GM12865 (cell line): ENCODE results near the gene MB21D2.
A peak's percentile ranks its signal among the peaks of the same experiment; 100 is the strongest.

Source experiments
- DNase-seq: peaks from one replicate; pipeline ENCODE4 v3.0.0; 2010; ENCODE audit warnings: low read depth
- H3K4me3 ChIP-seq: 2 replicates; pipeline ENCODE4 v1.5.1; 2011; ENCODE audit warnings: mild to moderate bottlenecking, low read depth, low read length, control low read depth
- TF ChIP-seq, protein P1 (sequence below): IDR thresholded peaks from 2 replicates; pipeline ENCODE4 v1.5.1; 2011; ENCODE audit warnings: low read length, control low read depth, low read depth, inconsistent platforms; ENCODE audit not compliant: insufficient read depth; ENCODE audit errors: missing control alignments

Gene MB21D2

DNA sequence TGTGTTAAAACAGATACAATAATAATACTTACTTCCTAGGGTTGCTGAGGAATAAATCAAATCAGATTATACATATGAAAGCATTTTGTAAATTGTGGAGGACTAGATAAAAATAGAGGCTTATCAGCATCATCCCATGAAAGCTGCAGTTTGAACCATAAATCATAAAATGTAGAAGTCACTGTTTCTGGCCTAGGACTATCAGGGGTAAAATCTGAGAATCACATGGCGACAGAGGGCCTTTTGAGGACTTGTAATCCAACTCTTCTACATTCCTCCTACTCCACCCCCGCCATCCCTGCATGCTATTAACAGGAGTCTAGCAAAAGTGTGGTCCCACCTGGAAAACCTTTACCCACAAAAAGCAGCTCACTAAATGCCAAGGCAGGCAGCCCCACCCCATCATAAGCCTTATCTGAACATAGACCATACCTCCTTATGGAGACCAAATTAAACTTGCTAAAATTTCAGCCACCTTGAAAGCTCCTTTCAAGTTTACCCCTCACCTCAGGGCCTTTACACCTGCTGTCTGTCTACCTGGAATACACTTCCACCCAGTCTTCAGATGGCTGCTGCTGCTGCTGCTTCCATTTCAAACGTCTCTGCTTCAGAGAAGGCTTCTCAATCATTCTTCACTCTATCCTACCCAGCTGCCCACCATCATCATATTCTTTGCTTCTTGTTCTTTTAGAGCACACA is 11.5 kb downstream of the MB21D2 start:
- TF ChIP-seq, protein P1, sequence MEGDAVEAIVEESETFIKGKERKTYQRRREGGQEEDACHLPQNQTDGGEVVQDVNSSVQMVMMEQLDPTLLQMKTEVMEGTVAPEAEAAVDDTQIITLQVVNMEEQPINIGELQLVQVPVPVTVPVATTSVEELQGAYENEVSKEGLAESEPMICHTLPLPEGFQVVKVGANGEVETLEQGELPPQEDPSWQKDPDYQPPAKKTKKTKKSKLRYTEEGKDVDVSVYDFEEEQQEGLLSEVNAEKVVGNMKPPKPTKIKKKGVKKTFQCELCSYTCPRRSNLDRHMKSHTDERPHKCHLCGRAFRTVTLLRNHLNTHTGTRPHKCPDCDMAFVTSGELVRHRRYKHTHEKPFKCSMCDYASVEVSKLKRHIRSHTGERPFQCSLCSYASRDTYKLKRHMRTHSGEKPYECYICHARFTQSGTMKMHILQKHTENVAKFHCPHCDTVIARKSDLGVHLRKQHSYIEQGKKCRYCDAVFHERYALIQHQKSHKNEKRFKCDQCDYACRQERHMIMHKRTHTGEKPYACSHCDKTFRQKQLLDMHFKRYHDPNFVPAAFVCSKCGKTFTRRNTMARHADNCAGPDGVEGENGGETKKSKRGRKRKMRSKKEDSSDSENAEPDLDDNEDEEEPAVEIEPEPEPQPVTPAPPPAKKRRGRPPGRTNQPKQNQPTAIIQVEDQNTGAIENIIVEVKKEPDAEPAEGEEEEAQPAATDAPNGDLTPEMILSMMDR, result no peak
- H3K4me3 ChIP-seq, result no peak overlapping the region
- no peak for DNase-seq

DNA sequence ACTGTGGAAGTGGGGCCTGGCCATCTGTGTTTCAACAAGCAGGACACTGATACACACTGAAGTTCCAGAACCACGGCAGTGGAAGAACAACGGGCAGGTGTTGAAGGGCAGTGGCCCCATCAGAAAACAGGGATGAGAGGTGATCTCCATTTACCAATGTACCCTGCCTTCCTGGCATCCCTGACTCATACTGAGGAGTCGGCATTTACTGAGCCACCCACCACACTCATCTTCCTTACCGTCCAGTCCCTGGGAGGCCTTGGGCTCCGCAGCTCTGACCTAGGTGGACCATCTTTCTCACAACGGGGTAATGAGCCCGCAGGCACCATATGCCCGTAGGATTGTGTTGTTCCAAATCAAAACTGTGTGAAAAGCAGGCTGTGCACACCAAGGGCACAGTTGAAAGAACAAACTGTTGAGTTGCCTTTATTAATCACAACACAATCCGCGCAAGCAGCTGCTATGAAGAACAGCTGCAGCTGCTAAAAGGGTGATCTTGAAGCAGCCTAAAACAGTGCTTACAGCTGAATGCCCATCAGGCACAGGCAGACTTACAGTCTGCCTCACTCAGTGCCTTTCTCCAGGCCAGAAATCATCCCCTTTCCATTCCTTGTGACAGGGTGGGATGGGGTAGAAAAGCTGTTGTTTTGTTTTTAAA is 12.9 kb downstream of the MB21D2 start:
- TF ChIP-seq, protein P1, result no peak
- no peak overlapping the region for H3K4me3 ChIP-seq
- DNase-seq, result no peak

DNA sequence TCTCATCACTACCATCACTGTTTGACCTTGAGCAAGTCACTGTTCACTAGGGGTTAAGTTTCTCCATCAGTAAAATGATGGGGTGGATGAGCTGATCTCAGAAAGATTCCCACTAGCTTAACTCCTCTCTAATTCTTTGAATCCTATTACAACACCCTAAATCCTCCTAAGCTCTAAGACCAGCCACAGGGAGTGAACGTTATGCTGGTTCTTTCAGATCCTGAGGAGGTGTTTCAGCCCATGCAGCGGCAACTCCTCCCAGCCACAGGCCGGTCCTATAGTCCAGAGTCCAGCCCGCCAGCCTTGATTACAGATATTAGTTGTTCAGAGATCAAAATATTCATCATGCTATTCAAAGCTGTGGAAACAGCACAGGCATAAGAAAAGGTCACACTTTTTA is 15.1 kb downstream of the MB21D2 start:
- TF ChIP-seq, protein P1, result no peak
- no peak overlapping the region for H3K4me3 ChIP-seq
- no peak for DNase-seq

DNA sequence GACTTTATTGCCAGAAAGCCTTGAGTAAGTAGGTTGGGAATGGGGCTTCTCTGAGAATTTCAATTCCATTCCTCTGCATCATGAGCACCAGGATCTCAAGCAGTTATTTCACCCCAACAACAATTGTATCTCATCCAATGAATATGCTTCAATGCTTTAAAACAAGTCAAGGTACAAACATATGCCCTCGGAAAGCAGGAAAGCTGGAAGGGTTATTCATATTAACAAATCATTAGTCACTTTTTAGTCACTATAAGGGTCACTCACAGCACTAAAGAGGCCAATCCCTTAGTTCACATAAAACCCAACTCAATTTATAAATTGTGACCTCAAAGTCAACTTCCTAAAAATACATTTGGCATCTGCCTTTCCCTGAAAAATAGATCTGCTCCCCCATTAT is 16.2 kb downstream of the MB21D2 start:
- H3K4me3 ChIP-seq, result no peak overlapping the region
- no peak for DNase-seq
- TF ChIP-seq, protein P1, result no peak

DNA sequence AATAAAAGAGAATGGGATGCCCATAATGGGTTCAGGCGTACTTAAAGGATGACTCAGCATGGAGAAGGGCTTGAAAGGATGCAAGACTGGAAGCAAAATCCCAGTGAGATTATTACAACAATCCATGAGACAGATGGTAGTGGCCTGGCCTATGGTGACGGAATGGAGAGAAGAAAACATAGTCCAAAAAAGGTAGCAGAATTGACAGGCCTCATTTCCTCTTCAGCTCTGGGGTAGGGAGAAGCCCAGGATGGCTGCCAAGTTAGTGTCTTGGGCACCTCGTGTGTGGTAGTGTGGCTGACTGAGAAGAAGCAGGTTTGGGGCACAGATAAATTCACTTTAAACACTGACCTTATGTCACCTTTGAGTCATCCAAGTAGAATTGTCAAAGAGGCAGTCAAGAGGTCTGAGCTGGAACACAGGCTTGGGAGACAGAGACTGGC is 18.1 kb downstream of the MB21D2 start:
- peak; percentile 48 for DNase-seq
- TF ChIP-seq, protein P1, result no peak
- no peak overlapping the region for H3K4me3 ChIP-seq

DNA sequence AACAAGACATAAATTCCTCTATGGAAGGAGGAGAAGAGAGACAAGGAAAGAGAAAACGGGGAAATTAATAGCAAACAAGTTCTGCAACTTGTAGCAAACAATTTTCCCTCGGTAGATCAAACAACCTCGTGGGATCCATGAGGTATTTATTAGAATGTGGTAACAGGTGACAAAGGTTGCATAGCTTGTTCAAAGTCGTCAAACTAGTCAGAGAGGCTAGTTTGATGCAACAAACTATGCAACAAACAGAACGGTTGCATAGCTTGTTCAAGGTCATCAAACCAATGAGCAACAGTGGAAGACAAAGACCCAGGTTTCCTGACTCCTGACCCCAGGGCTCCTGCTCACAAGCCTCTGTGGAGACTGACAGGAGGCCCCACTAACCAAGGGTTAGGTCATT is 20.7 kb downstream of the MB21D2 start:
- no peak for DNase-seq
- TF ChIP-seq, protein P1, result no peak
- H3K4me3 ChIP-seq, result no peak overlapping the region

DNA sequence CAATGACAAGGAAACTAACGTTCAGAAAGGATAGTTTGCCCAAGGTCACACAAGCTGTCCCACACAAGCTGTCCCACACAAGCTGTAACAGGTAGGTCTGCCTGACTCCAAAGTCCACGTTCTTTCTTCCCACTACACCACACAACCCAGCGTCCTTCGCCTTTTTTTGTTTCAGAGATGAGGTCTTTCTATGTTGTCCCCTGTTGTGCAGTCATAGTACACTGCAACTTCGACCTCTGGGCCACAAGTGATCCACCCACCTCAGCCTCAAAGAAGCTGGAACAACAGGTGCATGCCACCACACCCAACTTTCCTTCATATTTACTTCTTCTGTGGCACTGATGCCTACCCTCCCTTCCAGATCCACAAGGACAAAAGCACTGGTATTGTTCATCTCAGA is 21.4 kb downstream of the MB21D2 start:
- no peak overlapping the region for H3K4me3 ChIP-seq
- DNase-seq, result no peak
- TF ChIP-seq, protein P1, result no peak
